Measurements from ENCODE around the gene ALG14. TPM values are rescaled to one million over a fixed set of nuclear protein-coding genes. Genes with fewer than 3 reads are reported as not detected.

The ALG14 gene
- polyA plus RNA-seq, 1 donor from 2014 or later = 2.6 TPM

DNA sequence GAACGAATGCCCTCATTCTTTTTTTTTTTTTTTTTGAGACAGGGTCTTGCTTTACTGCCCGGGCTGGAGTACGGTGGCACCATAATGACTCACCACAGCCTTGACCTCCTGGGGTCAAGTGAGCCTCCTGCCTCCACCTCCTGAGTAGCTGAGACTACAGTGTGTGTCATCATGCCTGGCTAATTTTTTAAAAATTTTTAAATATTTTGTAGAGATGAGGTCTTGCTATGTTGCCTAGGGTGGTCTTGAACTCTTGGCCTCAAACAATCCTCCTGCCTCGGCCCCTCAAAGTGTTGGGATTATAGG, 69.4 kb downstream of the ALG14 start:
- Histone ChIP-seq H2AFZ (ENCODE audit: low read depth, low read length) (no peak overlapping the region), H3K4me2 (ENCODE audit: low read length) (no peak overlapping the region), H3K27me3 (ENCODE audit: insufficient read depth, low read depth, low read length) (no peaks in the 10 kb centered on the region), H3K9ac (ENCODE audit: low read length) (no peak overlapping the region), H3K9me2 (ENCODE audit: insufficient read depth, low read length) (no peaks in the 10 kb centered on the region), H3F3A (ENCODE audit: insufficient read depth, low read length, poor library complexity, severe bottlenecking) (no peaks in the 10 kb centered on the region), H3K79me2 (replicated peaks; ENCODE audit: insufficient read depth, low read length) (no peaks in the 10 kb centered on the region), H3K4me3 (ENCODE audit: low read length) (no peak overlapping the region), H4K20me1 (ENCODE audit: insufficient read depth) (no peaks in the 10 kb centered on the region), H3K9me3 (ENCODE audit: low read length) (no peaks in the 10 kb centered on the region), H3K27ac (ENCODE audit: low read length) (no peak overlapping the region), H3K36me3 (ENCODE audit: insufficient read depth, low read length) (no peaks in the 10 kb centered on the region)
- no peak for TF ChIP-seq TAF1 (IDR thresholded peaks at IDR 0.05; ENCODE audit: low read depth)
- TF ChIP-seq EP300 (conservative IDR thresholded peaks at IDR 0.05; ENCODE audit: poor library complexity, severe bottlenecking) = no peak
- TF ChIP-seq EZH2 (IDR thresholded peaks at IDR 0.05; ENCODE audit: borderline replicate concordance, insufficient read depth, low read length, poor library complexity, severe bottlenecking) = no peak
- TF ChIP-seq POLR2AphosphoS5 (IDR thresholded peaks at IDR 0.05) = no peak
- no peak for TF ChIP-seq MXI1 (conservative IDR thresholded peaks at IDR 0.05; ENCODE audit: poor library complexity, severe bottlenecking)
- TF ChIP-seq, protein P1, sequence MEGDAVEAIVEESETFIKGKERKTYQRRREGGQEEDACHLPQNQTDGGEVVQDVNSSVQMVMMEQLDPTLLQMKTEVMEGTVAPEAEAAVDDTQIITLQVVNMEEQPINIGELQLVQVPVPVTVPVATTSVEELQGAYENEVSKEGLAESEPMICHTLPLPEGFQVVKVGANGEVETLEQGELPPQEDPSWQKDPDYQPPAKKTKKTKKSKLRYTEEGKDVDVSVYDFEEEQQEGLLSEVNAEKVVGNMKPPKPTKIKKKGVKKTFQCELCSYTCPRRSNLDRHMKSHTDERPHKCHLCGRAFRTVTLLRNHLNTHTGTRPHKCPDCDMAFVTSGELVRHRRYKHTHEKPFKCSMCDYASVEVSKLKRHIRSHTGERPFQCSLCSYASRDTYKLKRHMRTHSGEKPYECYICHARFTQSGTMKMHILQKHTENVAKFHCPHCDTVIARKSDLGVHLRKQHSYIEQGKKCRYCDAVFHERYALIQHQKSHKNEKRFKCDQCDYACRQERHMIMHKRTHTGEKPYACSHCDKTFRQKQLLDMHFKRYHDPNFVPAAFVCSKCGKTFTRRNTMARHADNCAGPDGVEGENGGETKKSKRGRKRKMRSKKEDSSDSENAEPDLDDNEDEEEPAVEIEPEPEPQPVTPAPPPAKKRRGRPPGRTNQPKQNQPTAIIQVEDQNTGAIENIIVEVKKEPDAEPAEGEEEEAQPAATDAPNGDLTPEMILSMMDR (IDR thresholded peaks at IDR 0.05; ENCODE audit: poor library complexity, severe bottlenecking) = no peak
- no peak for TF ChIP-seq RAD21 (conservative IDR thresholded peaks at IDR 0.05)
- TF ChIP-seq, protein P2, sequence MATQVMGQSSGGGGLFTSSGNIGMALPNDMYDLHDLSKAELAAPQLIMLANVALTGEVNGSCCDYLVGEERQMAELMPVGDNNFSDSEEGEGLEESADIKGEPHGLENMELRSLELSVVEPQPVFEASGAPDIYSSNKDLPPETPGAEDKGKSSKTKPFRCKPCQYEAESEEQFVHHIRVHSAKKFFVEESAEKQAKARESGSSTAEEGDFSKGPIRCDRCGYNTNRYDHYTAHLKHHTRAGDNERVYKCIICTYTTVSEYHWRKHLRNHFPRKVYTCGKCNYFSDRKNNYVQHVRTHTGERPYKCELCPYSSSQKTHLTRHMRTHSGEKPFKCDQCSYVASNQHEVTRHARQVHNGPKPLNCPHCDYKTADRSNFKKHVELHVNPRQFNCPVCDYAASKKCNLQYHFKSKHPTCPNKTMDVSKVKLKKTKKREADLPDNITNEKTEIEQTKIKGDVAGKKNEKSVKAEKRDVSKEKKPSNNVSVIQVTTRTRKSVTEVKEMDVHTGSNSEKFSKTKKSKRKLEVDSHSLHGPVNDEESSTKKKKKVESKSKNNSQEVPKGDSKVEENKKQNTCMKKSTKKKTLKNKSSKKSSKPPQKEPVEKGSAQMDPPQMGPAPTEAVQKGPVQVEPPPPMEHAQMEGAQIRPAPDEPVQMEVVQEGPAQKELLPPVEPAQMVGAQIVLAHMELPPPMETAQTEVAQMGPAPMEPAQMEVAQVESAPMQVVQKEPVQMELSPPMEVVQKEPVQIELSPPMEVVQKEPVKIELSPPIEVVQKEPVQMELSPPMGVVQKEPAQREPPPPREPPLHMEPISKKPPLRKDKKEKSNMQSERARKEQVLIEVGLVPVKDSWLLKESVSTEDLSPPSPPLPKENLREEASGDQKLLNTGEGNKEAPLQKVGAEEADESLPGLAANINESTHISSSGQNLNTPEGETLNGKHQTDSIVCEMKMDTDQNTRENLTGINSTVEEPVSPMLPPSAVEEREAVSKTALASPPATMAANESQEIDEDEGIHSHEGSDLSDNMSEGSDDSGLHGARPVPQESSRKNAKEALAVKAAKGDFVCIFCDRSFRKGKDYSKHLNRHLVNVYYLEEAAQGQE (IDR thresholded peaks at IDR 0.05; ENCODE audit: borderline replicate concordance) = no peak
- no peak for TF ChIP-seq SMC3 (conservative IDR thresholded peaks at IDR 0.05; ENCODE audit: poor library complexity)

DNA sequence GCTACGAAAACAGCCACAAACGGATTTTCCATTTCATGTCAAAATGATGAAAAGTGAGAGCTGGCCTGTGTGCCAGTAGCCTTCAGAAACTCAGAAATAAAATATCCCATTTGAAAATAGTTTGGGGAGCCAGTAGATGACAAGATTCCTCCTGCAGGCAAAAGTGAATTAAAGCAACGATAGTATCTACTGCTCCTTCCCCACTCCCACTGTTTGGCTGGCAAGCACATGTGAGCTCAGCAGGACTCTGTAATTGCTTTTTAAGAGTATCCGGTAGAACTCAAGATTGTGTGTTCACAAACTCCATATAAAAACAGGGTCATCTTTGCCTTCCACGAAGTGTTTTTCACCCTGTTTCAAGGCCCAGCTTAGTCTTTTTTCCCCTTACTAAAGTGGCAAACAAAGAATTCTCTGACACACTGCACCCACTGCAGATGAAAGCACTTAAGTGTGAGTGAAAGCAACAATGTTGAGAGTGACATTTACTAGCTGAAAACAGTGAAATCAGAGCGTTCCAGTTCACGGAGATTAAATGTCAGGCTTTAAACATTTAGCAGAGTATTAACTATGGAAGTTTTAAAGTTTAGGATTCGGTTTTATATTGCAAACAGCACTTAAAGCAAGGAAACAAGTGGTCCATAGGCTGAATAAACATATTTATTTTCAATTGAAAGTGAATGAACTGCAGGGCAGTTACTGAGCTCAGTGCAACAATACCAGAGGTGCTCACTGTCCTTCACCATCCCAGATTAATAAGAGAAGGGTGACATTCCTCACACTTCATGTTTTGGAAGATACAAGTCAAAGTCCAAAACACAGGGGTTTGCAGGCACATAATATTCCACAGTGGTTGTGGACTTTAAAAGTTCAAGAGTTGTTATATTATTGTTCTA, 70.0 kb downstream of the ALG14 start:
- H3K9ac ChIP-seq (ENCODE audit: low read length) = no peak overlapping the region
- no peak overlapping the region for H2AFZ ChIP-seq (ENCODE audit: low read depth, low read length)
- H3K79me2 ChIP-seq (replicated peaks; ENCODE audit: insufficient read depth, low read length) = no peaks in the 10 kb centered on the region
- no peaks in the 10 kb centered on the region for H3K9me2 ChIP-seq (ENCODE audit: insufficient read depth, low read length)
- no peaks in the 10 kb centered on the region for H3K9me3 ChIP-seq (ENCODE audit: low read length)
- no peaks in the 10 kb centered on the region for H3K27me3 ChIP-seq (ENCODE audit: insufficient read depth, low read depth, low read length)
- no peaks in the 10 kb centered on the region for H3K36me3 ChIP-seq (ENCODE audit: insufficient read depth, low read length)
- no peak for TF ChIP-seq EZH2 (IDR thresholded peaks at IDR 0.05; ENCODE audit: borderline replicate concordance, insufficient read depth, low read length, poor library complexity, severe bottlenecking)
- no peak for TF ChIP-seq TAF1 (IDR thresholded peaks at IDR 0.05; ENCODE audit: low read depth)
- TF ChIP-seq, protein P2 (IDR thresholded peaks at IDR 0.05; ENCODE audit: borderline replicate concordance) = no peak
- no peak for TF ChIP-seq MXI1 (conservative IDR thresholded peaks at IDR 0.05; ENCODE audit: poor library complexity, severe bottlenecking)
- TF ChIP-seq RAD21 (conservative IDR thresholded peaks at IDR 0.05) = no peak
- TF ChIP-seq EP300 (conservative IDR thresholded peaks at IDR 0.05; ENCODE audit: poor library complexity, severe bottlenecking) = no peak
- no peak for TF ChIP-seq POLR2AphosphoS5 (IDR thresholded peaks at IDR 0.05)
- TF ChIP-seq SMC3 (conservative IDR thresholded peaks at IDR 0.05; ENCODE audit: poor library complexity) = no peak
- TF ChIP-seq, protein P1 (IDR thresholded peaks at IDR 0.05; ENCODE audit: poor library complexity, severe bottlenecking) = no peak
- no peak overlapping the region for H3K4me2 ChIP-seq (ENCODE audit: low read length)
- no peak overlapping the region for H3K4me3 ChIP-seq (ENCODE audit: low read length)
- no peak overlapping the region for H3K27ac ChIP-seq (ENCODE audit: low read length)
- H4K20me1 ChIP-seq (ENCODE audit: insufficient read depth) = no peaks in the 10 kb centered on the region
- no peaks in the 10 kb centered on the region for H3F3A ChIP-seq (ENCODE audit: insufficient read depth, low read length, poor library complexity, severe bottlenecking)

Data from neural cell (in vitro differentiated cells).